K562 (cell line): ENCODE measurements around the gene CAMSAP3. TPM values are rescaled to one million over a fixed set of nuclear protein-coding genes. Genes with fewer than 3 reads are reported as not detected.

ENCODE experiments used
- ATF1 ChIP-seq, 2 experiments: fragments of 450-650 bp in 1 of 2; IDR thresholded peaks; 2 replicates each; pipeline ENCODE4 v1.6.1; 2016; ENCODE audit warnings: missing compliant biosample characterization in 1 of 2, missing genetic modification characterization in 1 of 2
- BHLHE40 ChIP-seq: IDR thresholded peaks from 2 replicates; pipeline ENCODE4 v1.6.1; 2011; ENCODE audit warnings: low read length, improper control_type of control experiment
- CEBPG ChIP-seq, 3 experiments: fragments of 200-800 bp in 1 of 3; sonication (Bioruptor generic) in 1 of 3; sonication (generic) in 1 of 3; formaldehyde crosslinking in 1 of 3; IDR thresholded peaks in 2 of 3; conservative IDR thresholded peaks in 1 of 3; 2 replicates each; pipeline versions ENCODE4 v1.6.1 to v1.8.0; 2016 to 2022; ENCODE audit warnings: missing compliant biosample characterization in 2 of 3, missing genetic modification characterization in 2 of 3, mild to moderate bottlenecking in 1 of 3, missing genetic modification reagents in 1 of 3
- HDAC1 ChIP-seq, 2 experiments: fragments of 450-650 bp; IDR thresholded peaks; 2 replicates each; pipeline ENCODE4 v1.6.1; 2016 to 2017; ENCODE audit warnings: inconsistent platforms in 1 of 2, mild to moderate bottlenecking in 1 of 2, moderate library complexity in 1 of 2
- MAFK ChIP-seq: IDR thresholded peaks from 2 replicates; pipeline ENCODE4 v1.6.1; 2011; ENCODE audit warnings: low read length, improper control_type of control experiment
- MED1 ChIP-seq: sonication (generic); formaldehyde crosslinking; IDR thresholded peaks from 2 replicates; pipeline ENCODE4 v1.8.1; 2023; ENCODE audit warnings: missing genetic modification reagents, borderline replicate concordance
- MEIS2 ChIP-seq: fragments of 450-650 bp; IDR thresholded peaks from 2 replicates; pipeline ENCODE4 v1.6.1; 2014; ENCODE audit warnings: mild to moderate bottlenecking; ENCODE audit not compliant: partially characterized antibody
- POLR2G ChIP-seq: fragments of 200-400 bp; formaldehyde crosslinking; IDR thresholded peaks from 2 replicates; pipeline ENCODE4 v1.6.1; 2017; ENCODE audit warnings: low read depth, mild to moderate bottlenecking, antibody characterized with exemption, low read length, moderate library complexity
- TAF9B ChIP-seq: fragments of 450-650 bp; IDR thresholded peaks from 2 replicates; pipeline ENCODE4 v1.6.1; 2018; ENCODE audit warnings: mild to moderate bottlenecking; ENCODE audit not compliant: partially characterized antibody
- YY1 ChIP-seq, 3 experiments: IDR thresholded peaks; 2 replicates each; pipeline ENCODE4 v1.6.1; 2011; ENCODE audit warnings: low read length in 2 of 3, mild to moderate bottlenecking in 2 of 3, moderate library complexity in 2 of 3, borderline replicate concordance in 1 of 3, control low read depth in 1 of 3, low read depth in 1 of 3; ENCODE audit not compliant: insufficient read depth in 3 of 3, insufficient replicate concordance in 2 of 3, control insufficient read depth in 1 of 3, insufficient read length in 1 of 3; ENCODE audit errors: extremely low read depth in 1 of 3
- ZC3H11A ChIP-seq: IDR thresholded peaks from 2 replicates; pipeline ENCODE4 v1.6.1; 2012; ENCODE audit warnings: low read depth, low read length, improper control_type of control experiment
- ZKSCAN3 ChIP-seq: fragments of 250-450 bp; sonication (Bioruptor Pico); IDR thresholded peaks from 2 replicates; pipeline ENCODE4 v1.4.0; 2020
- polyA plus RNA-seq, 8 experiments: library from polyadenylated mRNA; depleted of rRNA in 4 of 8; stranded (reverse) in 5 of 8; unstranded in 3 of 8; fragments of >200 nt; fragmentation: Nextera tagmentation in 2 of 8; fragmentation: Illumina TruSeq in 1 of 8; extraction: Ambion mirVana in 2 of 8; extraction: Trizol in 1 of 8; gene quantifications; 2 replicates each; pipeline versions ENCODE4 v1.2.1 to v1.2.3, GENCODE V29; 2011 to 2014; ENCODE audit warnings: inconsistent platforms in 1 of 8, missing spikeins in 1 of 8
- total RNA-seq, 7 experiments: library from RNA; depleted of rRNA in 6 of 7; stranded (reverse); fragments of >200 nt in 6 of 7; fragmentation: Illumina TruSeq in 2 of 7; extraction: Trizol in 2 of 7; gene quantifications; 2 replicates each; pipeline versions ENCODE4 v1.2.1 to v1.2.3, GENCODE V29; 2011 to 2021; ENCODE audit warnings: low replicate concordance in 1 of 7
- TF ChIP-seq, protein P1 (sequence below), 2 experiments: fragments of 150-350 bp in 1 of 2; IDR thresholded peaks; 2 replicates each; pipeline ENCODE4 v1.6.1; 2012 to 2016; ENCODE audit warnings: low read depth in 2 of 2, low read length in 2 of 2, mild to moderate bottlenecking in 1 of 2, moderate library complexity in 1 of 2
- TF ChIP-seq, protein P2 (sequence below): fragments of 450-650 bp; formaldehyde crosslinking; IDR thresholded peaks from 2 replicates; pipeline ENCODE4 v1.4.0; 2020; ENCODE audit warnings: mild to moderate bottlenecking, moderate library complexity
- TF ChIP-seq, protein P3 (sequence below): conservative IDR thresholded peaks from 2 replicates; pipeline ENCODE4 v1.6.1; 2011; ENCODE audit warnings: low read depth, mild to moderate bottlenecking, low read length; ENCODE audit not compliant: control insufficient read depth
- TF ChIP-seq, protein P4 (sequence below), 2 experiments: fragments of 200-800 bp in 1 of 2; sonication (Bioruptor generic) in 1 of 2; sonication (generic) in 1 of 2; formaldehyde crosslinking in 1 of 2; IDR thresholded peaks in 1 of 2; conservative IDR thresholded peaks in 1 of 2; 2 replicates each; pipeline versions ENCODE4 v1.5.0 to v1.6.1; 2016 to 2020; ENCODE audit warnings: missing compliant biosample characterization in 1 of 2, missing genetic modification characterization in 1 of 2, missing genetic modification reagents in 1 of 2

CAMSAP3 gene
- total and polyA plus RNA-seq, 9 of the 15 experiments (the other 6 are each of a cell fraction or from before 2014, with no cell fraction given), result 0.01 to 0.89 (median 0.22) TPM; not detected in 1

DNA sequence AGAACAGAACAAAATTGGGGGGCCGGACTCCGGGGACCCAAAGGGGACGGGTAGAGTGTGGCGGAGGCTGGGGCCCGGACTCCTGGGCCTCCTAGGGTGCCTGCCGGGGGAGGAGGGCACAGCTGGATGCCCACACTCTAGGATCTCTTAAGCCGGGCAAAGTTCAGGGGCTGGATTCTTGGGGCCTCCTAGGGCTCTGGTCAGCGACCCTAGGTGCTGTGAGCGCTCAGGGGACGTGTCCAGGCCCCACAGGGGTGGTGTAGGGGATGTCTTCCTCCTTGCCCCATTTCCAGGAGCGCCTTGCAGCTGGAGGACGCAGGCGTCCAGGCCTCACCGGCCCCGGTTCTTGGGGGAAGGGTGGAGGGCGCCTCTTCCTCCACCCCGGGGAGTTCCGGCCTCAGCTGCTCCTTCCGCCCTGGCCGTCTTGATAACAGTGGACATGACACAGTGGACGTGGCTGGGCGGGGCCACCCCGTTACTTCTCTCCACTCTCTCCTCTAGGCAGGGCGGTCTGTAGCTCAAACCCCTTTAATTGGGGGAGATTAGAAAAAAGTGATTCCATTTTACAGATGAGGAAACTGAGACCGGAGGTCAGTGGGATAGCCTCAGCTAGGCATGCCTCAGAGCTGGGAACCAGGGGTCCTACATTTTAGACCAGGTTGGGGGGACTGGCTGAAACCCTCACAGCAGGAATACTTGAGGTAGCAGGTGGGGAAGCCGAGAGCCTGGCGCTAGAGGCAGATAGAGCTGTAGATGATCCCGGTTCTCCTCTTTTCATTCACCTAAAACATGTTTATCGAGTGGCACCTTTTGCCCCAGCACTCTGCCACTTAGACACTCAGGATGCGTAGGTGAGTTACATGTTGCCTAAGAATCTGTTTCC lies 42.0 kb downstream of the CAMSAP3 start (continued):
- no peak for TF ChIP-seq CEBPG (CRISPR knock-in tag; IDR thresholded peaks at IDR 0.05)
- TF ChIP-seq CEBPG (tag; conservative IDR thresholded peaks at IDR 0.05 in 1 of 2, IDR thresholded peaks at IDR 0.05 in 1 of 2), result no peak
- peak in 1 of 2 experiments; percentile 53; a peak in 1 of 4 replicates for TF ChIP-seq HDAC1 (IDR thresholded peaks at IDR 0.05)
- TF ChIP-seq, protein P1, sequence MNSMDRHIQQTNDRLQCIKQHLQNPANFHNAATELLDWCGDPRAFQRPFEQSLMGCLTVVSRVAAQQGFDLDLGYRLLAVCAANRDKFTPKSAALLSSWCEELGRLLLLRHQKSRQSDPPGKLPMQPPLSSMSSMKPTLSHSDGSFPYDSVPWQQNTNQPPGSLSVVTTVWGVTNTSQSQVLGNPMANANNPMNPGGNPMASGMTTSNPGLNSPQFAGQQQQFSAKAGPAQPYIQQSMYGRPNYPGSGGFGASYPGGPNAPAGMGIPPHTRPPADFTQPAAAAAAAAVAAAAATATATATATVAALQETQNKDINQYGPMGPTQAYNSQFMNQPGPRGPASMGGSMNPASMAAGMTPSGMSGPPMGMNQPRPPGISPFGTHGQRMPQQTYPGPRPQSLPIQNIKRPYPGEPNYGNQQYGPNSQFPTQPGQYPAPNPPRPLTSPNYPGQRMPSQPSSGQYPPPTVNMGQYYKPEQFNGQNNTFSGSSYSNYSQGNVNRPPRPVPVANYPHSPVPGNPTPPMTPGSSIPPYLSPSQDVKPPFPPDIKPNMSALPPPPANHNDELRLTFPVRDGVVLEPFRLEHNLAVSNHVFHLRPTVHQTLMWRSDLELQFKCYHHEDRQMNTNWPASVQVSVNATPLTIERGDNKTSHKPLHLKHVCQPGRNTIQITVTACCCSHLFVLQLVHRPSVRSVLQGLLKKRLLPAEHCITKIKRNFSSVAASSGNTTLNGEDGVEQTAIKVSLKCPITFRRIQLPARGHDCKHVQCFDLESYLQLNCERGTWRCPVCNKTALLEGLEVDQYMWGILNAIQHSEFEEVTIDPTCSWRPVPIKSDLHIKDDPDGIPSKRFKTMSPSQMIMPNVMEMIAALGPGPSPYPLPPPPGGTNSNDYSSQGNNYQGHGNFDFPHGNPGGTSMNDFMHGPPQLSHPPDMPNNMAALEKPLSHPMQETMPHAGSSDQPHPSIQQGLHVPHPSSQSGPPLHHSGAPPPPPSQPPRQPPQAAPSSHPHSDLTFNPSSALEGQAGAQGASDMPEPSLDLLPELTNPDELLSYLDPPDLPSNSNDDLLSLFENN (IDR thresholded peaks at IDR 0.05; ENCODE audit: low read depth in 2 of 2, low read length in 2 of 2), result peak in 1 of 2 experiments; percentile 31; a peak in 1 of 4 replicates
- TF ChIP-seq, protein P2, sequence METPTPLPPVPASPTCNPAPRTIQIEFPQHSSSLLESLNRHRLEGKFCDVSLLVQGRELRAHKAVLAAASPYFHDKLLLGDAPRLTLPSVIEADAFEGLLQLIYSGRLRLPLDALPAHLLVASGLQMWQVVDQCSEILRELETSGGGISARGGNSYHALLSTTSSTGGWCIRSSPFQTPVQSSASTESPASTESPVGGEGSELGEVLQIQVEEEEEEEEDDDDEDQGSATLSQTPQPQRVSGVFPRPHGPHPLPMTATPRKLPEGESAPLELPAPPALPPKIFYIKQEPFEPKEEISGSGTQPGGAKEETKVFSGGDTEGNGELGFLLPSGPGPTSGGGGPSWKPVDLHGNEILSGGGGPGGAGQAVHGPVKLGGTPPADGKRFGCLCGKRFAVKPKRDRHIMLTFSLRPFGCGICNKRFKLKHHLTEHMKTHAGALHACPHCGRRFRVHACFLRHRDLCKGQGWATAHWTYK (CRISPR knock-in tag), result peak; percentile 42; the same call in 1 of the 2 replicates
- no peak for TF ChIP-seq ATF1 (CRISPR knock-in tag; IDR thresholded peaks at IDR 0.05)
- peak; percentile 71 for TF ChIP-seq ATF1 (tag; IDR thresholded peaks at IDR 0.05)
- TF ChIP-seq, protein P3, sequence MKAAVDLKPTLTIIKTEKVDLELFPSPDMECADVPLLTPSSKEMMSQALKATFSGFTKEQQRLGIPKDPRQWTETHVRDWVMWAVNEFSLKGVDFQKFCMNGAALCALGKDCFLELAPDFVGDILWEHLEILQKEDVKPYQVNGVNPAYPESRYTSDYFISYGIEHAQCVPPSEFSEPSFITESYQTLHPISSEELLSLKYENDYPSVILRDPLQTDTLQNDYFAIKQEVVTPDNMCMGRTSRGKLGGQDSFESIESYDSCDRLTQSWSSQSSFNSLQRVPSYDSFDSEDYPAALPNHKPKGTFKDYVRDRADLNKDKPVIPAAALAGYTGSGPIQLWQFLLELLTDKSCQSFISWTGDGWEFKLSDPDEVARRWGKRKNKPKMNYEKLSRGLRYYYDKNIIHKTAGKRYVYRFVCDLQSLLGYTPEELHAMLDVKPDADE, result peak; percentile 64; the same call in 1 of the 2 replicates
- TF ChIP-seq YY1 (IDR thresholded peaks at IDR 0.05; ENCODE audit: borderline replicate concordance in 1 of 3, control insufficient read depth in 1 of 3, extremely low read depth in 1 of 3, insufficient read depth in 3 of 3, insufficient read length in 1 of 3, insufficient replicate concordance in 2 of 3, low read depth in 1 of 3, low read length in 2 of 3), result peak in 1 of 3 experiments; percentile 51
- peak; percentile 45 for TF ChIP-seq MEIS2
- TF ChIP-seq POLR2G, result peak; percentile 82
- 0 out of 2 replicates have a peak, but pooled peaks have one; percentile 4 for TF ChIP-seq BHLHE40
- TF ChIP-seq ZC3H11A, result no peak
- TF ChIP-seq MED1, result no peak
- peak; percentile 19 for TF ChIP-seq TAF9B
- TF ChIP-seq MAFK, result 0 out of 2 replicates have a peak, but pooled peaks have one; percentile 8
- TF ChIP-seq ZKSCAN3, result peak; percentile 42; the same call in 1 of the 2 replicates
- TF ChIP-seq, protein P4, sequence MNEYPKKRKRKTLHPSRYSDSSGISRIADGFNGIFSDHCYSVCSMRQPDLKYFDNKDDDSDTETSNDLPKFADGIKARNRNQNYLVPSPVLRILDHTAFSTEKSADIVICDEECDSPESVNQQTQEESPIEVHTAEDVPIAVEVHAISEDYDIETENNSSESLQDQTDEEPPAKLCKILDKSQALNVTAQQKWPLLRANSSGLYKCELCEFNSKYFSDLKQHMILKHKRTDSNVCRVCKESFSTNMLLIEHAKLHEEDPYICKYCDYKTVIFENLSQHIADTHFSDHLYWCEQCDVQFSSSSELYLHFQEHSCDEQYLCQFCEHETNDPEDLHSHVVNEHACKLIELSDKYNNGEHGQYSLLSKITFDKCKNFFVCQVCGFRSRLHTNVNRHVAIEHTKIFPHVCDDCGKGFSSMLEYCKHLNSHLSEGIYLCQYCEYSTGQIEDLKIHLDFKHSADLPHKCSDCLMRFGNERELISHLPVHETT (CRISPR knock-in tag; conservative IDR thresholded peaks at IDR 0.05 in 1 of 2, IDR thresholded peaks at IDR 0.05 in 1 of 2), result peak in 1 of 2 experiments; percentile 63; a peak in 1 of 4 replicates
